NT2/D1 (cell line): Measurements from ENCODE around the gene RHOBTB1.

Source experiments
- SUZ12 ChIP-seq: IDR thresholded peaks from 2 replicates; pipeline ENCODE4 v1.6.1; 2011; ENCODE audit not compliant: insufficient read length, insufficient read depth; ENCODE audit errors: extremely low read depth
- YY1 ChIP-seq: IDR thresholded peaks from 2 replicates; pipeline ENCODE4 v1.6.1; 2011; ENCODE audit not compliant: insufficient read length, insufficient read depth
- ZNF274 ChIP-seq: IDR thresholded peaks from 2 replicates; pipeline ENCODE4 v1.6.1; 2011; ENCODE audit warnings: mild to moderate bottlenecking, low read depth, low read length

GRCh38 chr10:60845038-60845437, 98.9 kb downstream of the RHOBTB1 start:
- TF ChIP-seq ZNF274 (no peak), SUZ12 (no peak), YY1 (no peak)
